ENCODE data around the gene MIGA1.

- TF ChIP-seq CEBPB (IDR thresholded peaks at IDR 0.05) (no peak), CTCF (IDR thresholded peaks at IDR 0.05) (no peak), RCOR1 (IDR thresholded peaks at IDR 0.05; ENCODE audit: low read depth, low read length) (no peak), POLR2A (IDR thresholded peaks at IDR 0.05; ENCODE audit: low read length) (no peak), RFX5 (IDR thresholded peaks at IDR 0.05) (no peak), MAZ (IDR thresholded peaks at IDR 0.05; ENCODE audit: borderline replicate concordance, low read depth, low read length) (no peak), RAD21 (conservative IDR thresholded peaks at IDR 0.05 in 1 of 2, IDR thresholded peaks at IDR 0.05 in 1 of 2) (no peak), NR3C1 (IDR thresholded peaks at IDR 0.05) (no peak), HOXA7 (CRISPR knock-in tag; IDR thresholded peaks at IDR 0.05) (no peak), ELK1 (IDR thresholded peaks at IDR 0.05; ENCODE audit: low read depth, low read length) (no peak)
Observed at GRCh38 chr1:77768006-77768405, 11.4 kb upstream of the MIGA1 start.
